HepG2 (cell line): ENCODE measurements around the gene LEPR. TPM values are rescaled to one million over a fixed set of nuclear protein-coding genes. Genes with fewer than 3 reads are reported as not detected.
A peak's percentile ranks its signal among the peaks of the same experiment; 100 is the strongest.

Experiments used
- BRD4 ChIP-seq: sonication (generic); formaldehyde crosslinking; IDR thresholded peaks from 2 replicates; pipeline ENCODE4 v1.4.0; 2020; ENCODE audit warnings: missing genetic modification reagents
- CBX1 ChIP-seq: IDR thresholded peaks from one replicate; pipeline ENCODE4 v1.6.1; 2016; ENCODE audit warnings: antibody characterized with exemption, low read depth
- ETV5 ChIP-seq: IDR thresholded peaks from 2 replicates; pipeline ENCODE4 v1.6.1; 2018; ENCODE audit warnings: missing biosample characterization, missing genetic modification reagents, inconsistent platforms, borderline replicate concordance
- FOXO1 ChIP-seq: sonication (generic); formaldehyde crosslinking; IDR thresholded peaks from 2 replicates; pipeline ENCODE4 v1.4.0; 2020; ENCODE audit warnings: missing genetic modification reagents
- MTA1 ChIP-seq: sonication (generic); formaldehyde crosslinking; IDR thresholded peaks from 2 replicates; pipeline ENCODE4 v1.4.0; 2020; ENCODE audit warnings: missing genetic modification reagents, mild to moderate bottlenecking, borderline replicate concordance
- NR3C1 ChIP-seq: sonication (generic); formaldehyde crosslinking; IDR thresholded peaks from 2 replicates; pipeline ENCODE4 v1.4.0; 2020; ENCODE audit warnings: missing genetic modification reagents
- SALL1 ChIP-seq: sonication (generic); formaldehyde crosslinking; IDR thresholded peaks from 2 replicates; pipeline ENCODE4 v1.8.0; 2022; ENCODE audit warnings: mild to moderate bottlenecking, missing genetic modification reagents
- SIX1 ChIP-seq: sonication (generic); formaldehyde crosslinking; IDR thresholded peaks from 2 replicates; pipeline ENCODE4 v1.4.0; 2020; ENCODE audit warnings: missing genetic modification reagents, borderline replicate concordance
- ZNF225 ChIP-seq: sonication (generic); formaldehyde crosslinking; IDR thresholded peaks from 2 replicates; pipeline ENCODE4 v1.4.0; 2020; ENCODE audit warnings: mild to moderate bottlenecking, missing genetic modification reagents
- ZNF382 ChIP-seq: sonication (generic); formaldehyde crosslinking; IDR thresholded peaks from 2 replicates; pipeline ENCODE4 v1.5.0; 2020; ENCODE audit warnings: missing genetic modification reagents, mild to moderate bottlenecking, borderline replicate concordance
- ZNF547 ChIP-seq: sonication (generic); formaldehyde crosslinking; IDR thresholded peaks from 2 replicates; pipeline ENCODE4 v1.5.1; 2020; ENCODE audit warnings: mild to moderate bottlenecking, missing genetic modification reagents
- ZNF816 ChIP-seq: sonication (generic); formaldehyde crosslinking; IDR thresholded peaks from 2 replicates; pipeline ENCODE4 v1.8.0; 2022; ENCODE audit warnings: missing genetic modification reagents, mild to moderate bottlenecking, borderline replicate concordance
- ZNF839 ChIP-seq: sonication (generic); formaldehyde crosslinking; IDR thresholded peaks from 2 replicates; pipeline ENCODE4 v1.4.0; 2020; ENCODE audit warnings: missing genetic modification reagents, mild to moderate bottlenecking, borderline replicate concordance
- polyA plus RNA-seq, 8 experiments: library from polyadenylated mRNA; depleted of rRNA in 3 of 8; stranded (reverse) in 7 of 8; unstranded in 1 of 8; fragments of >200 nt; fragmentation: Illumina TruSeq in 4 of 8; extraction: Trizol in 4 of 8; gene quantifications; 2 replicates each; pipeline versions ENCODE4 v1.2.1 to v1.2.3, GENCODE V29; 2011 to 2016; ENCODE audit warnings: low read depth in 4 of 8, missing spikeins in 1 of 8, mixed read lengths in 1 of 8; ENCODE audit not compliant: insufficient read depth in 1 of 8
- total RNA-seq, 5 experiments: library from RNA; depleted of rRNA; stranded (reverse); fragments of >200 nt; fragmentation: Illumina TruSeq; extraction: Trizol; gene quantifications; 2 replicates each; pipeline ENCODE4 v1.2.3, GENCODE V29; 2016; ENCODE audit warnings: low read depth in 1 of 5
- TF ChIP-seq, protein P1 (sequence below): sonication (generic); IDR thresholded peaks from 2 replicates; pipeline ENCODE4 v1.6.1; 2016; ENCODE audit warnings: low read depth, borderline replicate concordance
- TF ChIP-seq, protein P2 (sequence below): sonication (generic); formaldehyde crosslinking; IDR thresholded peaks from 2 replicates; pipeline ENCODE4 v1.4.0; 2020; ENCODE audit warnings: missing genetic modification reagents
- TF ChIP-seq, protein P3 (sequence below): sonication (generic); formaldehyde crosslinking; IDR thresholded peaks from 2 replicates; pipeline ENCODE4 v1.5.0; 2020; ENCODE audit warnings: mild to moderate bottlenecking, missing genetic modification reagents, borderline replicate concordance
- TF ChIP-seq, protein P4 (sequence below), 2 experiments: IDR thresholded peaks; 2 replicates each; pipeline ENCODE4 v1.6.1; 2011 to 2012; ENCODE audit warnings: low read length in 2 of 2, borderline replicate concordance in 1 of 2, low read depth in 1 of 2, mild to moderate bottlenecking in 1 of 2, moderate library complexity in 1 of 2
- TF ChIP-seq, protein P5 (sequence below): sonication (generic); formaldehyde crosslinking; IDR thresholded peaks from 2 replicates; pipeline ENCODE4 v1.4.0; 2020; ENCODE audit warnings: missing genetic modification reagents
- TF ChIP-seq, protein P6 (sequence below): sonication (generic); formaldehyde crosslinking; IDR thresholded peaks from 2 replicates; pipeline ENCODE4 v1.4.0; 2020; ENCODE audit warnings: missing genetic modification reagents; ENCODE audit errors: not compliant biosample characterization

The LEPR gene
- total and polyA plus RNA-seq, 2 of the 13 experiments (the other 11 are each of a cell fraction or from before 2014, with no cell fraction given), result 0.60 to 1.7 TPM

DNA sequence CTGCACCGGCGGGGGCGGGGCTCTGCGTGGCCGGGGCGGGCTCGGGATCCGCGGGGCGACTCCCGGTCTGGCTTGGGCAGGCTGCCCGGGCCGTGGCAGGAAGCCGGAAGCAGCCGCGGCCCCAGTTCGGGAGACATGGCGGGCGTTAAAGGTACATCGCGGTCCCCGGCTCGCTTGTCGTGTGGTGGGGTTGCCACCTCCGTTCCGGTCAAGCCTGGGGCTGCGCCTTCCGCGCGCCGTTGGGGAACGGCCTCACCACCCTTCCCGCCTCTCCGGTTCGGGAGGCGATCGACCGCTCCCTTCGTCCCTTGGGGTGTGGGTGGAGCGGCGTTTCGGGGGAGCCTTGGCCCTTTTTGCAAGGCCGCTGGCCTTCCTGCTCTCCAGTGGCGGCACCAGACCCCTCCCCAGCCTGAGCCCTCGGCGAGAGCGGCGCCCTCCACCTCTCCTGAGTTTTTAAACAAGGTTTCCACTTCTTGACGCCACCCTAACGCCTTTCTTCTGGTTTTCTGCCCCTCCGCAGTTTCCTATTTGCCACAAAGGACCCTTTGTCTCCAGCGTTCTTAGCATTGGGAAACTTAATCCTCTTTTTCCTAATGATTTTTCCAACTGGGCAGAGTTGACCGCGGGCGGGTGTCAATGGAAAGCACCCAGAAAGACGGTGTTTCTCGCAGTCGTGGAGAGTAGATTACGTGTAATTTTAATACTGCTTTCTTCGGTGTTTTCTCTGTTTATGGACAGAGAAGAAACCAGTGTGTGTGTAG, at the start of gene LEPR, which contains the start of gene LEPROT (continued):
- TF ChIP-seq, protein P1, sequence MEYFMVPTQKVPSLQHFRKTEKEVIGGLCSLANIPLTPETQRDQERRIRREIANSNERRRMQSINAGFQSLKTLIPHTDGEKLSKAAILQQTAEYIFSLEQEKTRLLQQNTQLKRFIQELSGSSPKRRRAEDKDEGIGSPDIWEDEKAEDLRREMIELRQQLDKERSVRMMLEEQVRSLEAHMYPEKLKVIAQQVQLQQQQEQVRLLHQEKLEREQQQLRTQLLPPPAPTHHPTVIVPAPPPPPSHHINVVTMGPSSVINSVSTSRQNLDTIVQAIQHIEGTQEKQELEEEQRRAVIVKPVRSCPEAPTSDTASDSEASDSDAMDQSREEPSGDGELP, result no peak
- TF ChIP-seq, protein P2, sequence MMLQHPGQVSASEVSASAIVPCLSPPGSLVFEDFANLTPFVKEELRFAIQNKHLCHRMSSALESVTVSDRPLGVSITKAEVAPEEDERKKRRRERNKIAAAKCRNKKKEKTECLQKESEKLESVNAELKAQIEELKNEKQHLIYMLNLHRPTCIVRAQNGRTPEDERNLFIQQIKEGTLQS, result 0 out of 2 replicates have a peak, but pooled peaks have one; percentile 43
- TF ChIP-seq NR3C1 (CRISPR knock-in tag), result no peak
- peak; percentile 78 for TF ChIP-seq ZNF547 (CRISPR knock-in tag)
- TF ChIP-seq, protein P3, sequence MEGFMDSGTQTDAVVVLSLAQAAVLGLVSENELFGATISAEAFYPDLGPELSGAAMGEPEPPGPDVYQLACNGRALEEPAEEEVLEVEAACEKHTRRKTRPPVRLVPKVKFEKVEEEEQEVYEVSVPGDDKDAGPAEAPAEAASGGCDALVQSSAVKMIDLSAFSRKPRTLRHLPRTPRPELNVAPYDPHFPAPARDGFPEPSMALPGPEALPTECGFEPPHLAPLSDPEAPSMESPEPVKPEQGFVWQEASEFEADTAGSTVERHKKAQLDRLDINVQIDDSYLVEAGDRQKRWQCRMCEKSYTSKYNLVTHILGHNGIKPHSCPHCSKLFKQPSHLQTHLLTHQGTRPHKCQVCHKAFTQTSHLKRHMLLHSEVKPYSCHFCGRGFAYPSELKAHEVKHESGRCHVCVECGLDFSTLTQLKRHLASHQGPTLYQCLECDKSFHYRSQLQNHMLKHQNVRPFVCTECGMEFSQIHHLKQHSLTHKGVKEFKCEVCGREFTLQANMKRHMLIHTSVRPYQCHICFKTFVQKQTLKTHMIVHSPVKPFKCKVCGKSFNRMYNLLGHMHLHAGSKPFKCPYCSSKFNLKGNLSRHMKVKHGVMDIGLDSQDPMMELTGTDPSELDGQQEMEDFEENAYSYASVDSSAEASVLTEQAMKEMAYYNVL (CRISPR knock-in tag), result 0 out of 2 replicates have a peak, but pooled peaks have one; percentile 66
- TF ChIP-seq ZNF382, result no peak
- peak; percentile 78 for TF ChIP-seq ETV5 (CRISPR knock-in tag)
- TF ChIP-seq ZNF225, result peak; percentile 72
- TF ChIP-seq, protein P4, sequence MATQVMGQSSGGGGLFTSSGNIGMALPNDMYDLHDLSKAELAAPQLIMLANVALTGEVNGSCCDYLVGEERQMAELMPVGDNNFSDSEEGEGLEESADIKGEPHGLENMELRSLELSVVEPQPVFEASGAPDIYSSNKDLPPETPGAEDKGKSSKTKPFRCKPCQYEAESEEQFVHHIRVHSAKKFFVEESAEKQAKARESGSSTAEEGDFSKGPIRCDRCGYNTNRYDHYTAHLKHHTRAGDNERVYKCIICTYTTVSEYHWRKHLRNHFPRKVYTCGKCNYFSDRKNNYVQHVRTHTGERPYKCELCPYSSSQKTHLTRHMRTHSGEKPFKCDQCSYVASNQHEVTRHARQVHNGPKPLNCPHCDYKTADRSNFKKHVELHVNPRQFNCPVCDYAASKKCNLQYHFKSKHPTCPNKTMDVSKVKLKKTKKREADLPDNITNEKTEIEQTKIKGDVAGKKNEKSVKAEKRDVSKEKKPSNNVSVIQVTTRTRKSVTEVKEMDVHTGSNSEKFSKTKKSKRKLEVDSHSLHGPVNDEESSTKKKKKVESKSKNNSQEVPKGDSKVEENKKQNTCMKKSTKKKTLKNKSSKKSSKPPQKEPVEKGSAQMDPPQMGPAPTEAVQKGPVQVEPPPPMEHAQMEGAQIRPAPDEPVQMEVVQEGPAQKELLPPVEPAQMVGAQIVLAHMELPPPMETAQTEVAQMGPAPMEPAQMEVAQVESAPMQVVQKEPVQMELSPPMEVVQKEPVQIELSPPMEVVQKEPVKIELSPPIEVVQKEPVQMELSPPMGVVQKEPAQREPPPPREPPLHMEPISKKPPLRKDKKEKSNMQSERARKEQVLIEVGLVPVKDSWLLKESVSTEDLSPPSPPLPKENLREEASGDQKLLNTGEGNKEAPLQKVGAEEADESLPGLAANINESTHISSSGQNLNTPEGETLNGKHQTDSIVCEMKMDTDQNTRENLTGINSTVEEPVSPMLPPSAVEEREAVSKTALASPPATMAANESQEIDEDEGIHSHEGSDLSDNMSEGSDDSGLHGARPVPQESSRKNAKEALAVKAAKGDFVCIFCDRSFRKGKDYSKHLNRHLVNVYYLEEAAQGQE (IDR thresholded peaks at IDR 0.05; ENCODE audit: borderline replicate concordance in 1 of 2, low read depth in 1 of 2, low read length in 2 of 2), result 0 out of 4 replicates have a peak, but pooled peaks of 1 of the 2 experiments have one; percentile 14
- peak; percentile 68; the same call in 1 of the 2 replicates for TF ChIP-seq MTA1 (CRISPR knock-in tag)
- TF ChIP-seq SIX1 (CRISPR knock-in tag), result no peak
- peak; percentile 78 for TF ChIP-seq FOXO1 (CRISPR knock-in tag)
- no peak for TF ChIP-seq ZNF816 (CRISPR knock-in tag)
- TF ChIP-seq SALL1, result peak; percentile 78
- TF ChIP-seq, protein P5, sequence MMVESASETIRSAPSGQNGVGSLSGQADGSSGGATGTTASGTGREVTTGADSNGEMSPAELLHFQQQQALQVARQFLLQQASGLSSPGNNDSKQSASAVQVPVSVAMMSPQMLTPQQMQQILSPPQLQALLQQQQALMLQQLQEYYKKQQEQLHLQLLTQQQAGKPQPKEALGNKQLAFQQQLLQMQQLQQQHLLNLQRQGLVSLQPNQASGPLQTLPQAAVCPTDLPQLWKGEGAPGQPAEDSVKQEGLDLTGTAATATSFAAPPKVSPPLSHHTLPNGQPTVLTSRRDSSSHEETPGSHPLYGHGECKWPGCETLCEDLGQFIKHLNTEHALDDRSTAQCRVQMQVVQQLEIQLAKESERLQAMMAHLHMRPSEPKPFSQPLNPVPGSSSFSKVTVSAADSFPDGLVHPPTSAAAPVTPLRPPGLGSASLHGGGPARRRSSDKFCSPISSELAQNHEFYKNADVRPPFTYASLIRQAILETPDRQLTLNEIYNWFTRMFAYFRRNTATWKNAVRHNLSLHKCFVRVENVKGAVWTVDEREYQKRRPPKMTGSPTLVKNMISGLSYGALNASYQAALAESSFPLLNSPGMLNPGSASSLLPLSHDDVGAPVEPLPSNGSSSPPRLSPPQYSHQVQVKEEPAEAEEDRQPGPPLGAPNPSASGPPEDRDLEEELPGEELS, result peak; percentile 25; the same call in 1 of the 2 replicates
- peak; percentile 93 for TF ChIP-seq BRD4 (CRISPR knock-in tag)
- TF ChIP-seq, protein P6, sequence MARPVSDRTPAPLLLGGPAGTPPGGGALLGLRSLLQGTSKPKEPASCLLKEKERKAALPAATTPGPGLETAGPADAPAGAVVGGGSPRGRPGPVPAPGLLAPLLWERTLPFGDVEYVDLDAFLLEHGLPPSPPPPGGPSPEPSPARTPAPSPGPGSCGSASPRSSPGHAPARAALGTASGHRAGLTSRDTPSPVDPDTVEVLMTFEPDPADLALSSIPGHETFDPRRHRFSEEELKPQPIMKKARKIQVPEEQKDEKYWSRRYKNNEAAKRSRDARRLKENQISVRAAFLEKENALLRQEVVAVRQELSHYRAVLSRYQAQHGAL, result peak; percentile 71
- peak; percentile 78 for TF ChIP-seq CBX1
- no peak for TF ChIP-seq ZNF839 (CRISPR knock-in tag)
